CD14-positive monocyte (primary cell): Measurements from ENCODE around the gene CDH7. TPM values are rescaled to one million over a fixed set of nuclear protein-coding genes. Genes with fewer than 3 reads are reported as not detected.

Source experiments
- DNase-seq, 3 donors: peaks; one replicate each; pipeline ENCODE4 v3.0.0-alpha.2; 2011 to 2022
- H2AFZ ChIP-seq: 2 replicates; pipeline ENCODE4 v1.6.0; 2012; ENCODE audit warnings: mild to moderate bottlenecking, low read depth, low read length, inconsistent platforms; ENCODE audit not compliant: insufficient read depth, poor library complexity, severe bottlenecking
- H3K27ac ChIP-seq, 2 donors: 1 replicate in 1 of 2; 2 replicates in 1 of 2; pipeline ENCODE4 v1.5.1; 2012 to 2013; ENCODE audit warnings: low read length in 2 of 2, control low read depth in 1 of 2, inconsistent platforms in 1 of 2, low read depth in 1 of 2, mild to moderate bottlenecking in 1 of 2
- H3K27me3 ChIP-seq, 2 donors: one replicate each; pipeline versions ENCODE4 v1.6.0 to v1.6.1; 2011 to 2013; ENCODE audit warnings: low read length in 2 of 2; ENCODE audit not compliant: control insufficient read depth in 2 of 2, insufficient read depth in 2 of 2
- H3K36me3 ChIP-seq, 2 donors: replicated peaks in 1 of 2; 1 replicate in 1 of 2; 2 replicates in 1 of 2; pipeline versions ENCODE4 v1.5.1 to v1.6.1; 2012 to 2013; ENCODE audit warnings: low read length in 2 of 2, control low read depth in 1 of 2, inconsistent platforms in 1 of 2, mild to moderate bottlenecking in 1 of 2; ENCODE audit not compliant: insufficient read depth in 2 of 2, control insufficient read depth in 1 of 2
- H3K4me1 ChIP-seq, 2 donors: 1 replicate in 1 of 2; 2 replicates in 1 of 2; pipeline versions ENCODE4 v1.5.1 to v1.6.1; 2012 to 2013; ENCODE audit warnings: low read length in 2 of 2, control low read depth in 1 of 2, inconsistent platforms in 1 of 2, mild to moderate bottlenecking in 1 of 2, moderate library complexity in 1 of 2; ENCODE audit not compliant: insufficient read depth in 2 of 2, control insufficient read depth in 1 of 2
- H3K4me2 ChIP-seq: replicated peaks from 2 replicates; pipeline ENCODE3; 2012; ENCODE audit warnings: low read length, moderate library complexity, mild to moderate bottlenecking; ENCODE audit not compliant: poor library complexity, severe bottlenecking; ENCODE audit errors: extremely low read depth
- H3K4me3 ChIP-seq, 3 experiments: fragments of 200-600 bp in 1 of 3; sonication (generic) in 1 of 3; replicated peaks in 1 of 3; 1 replicate in 2 of 3; 2 replicates in 1 of 3; pipeline ENCODE4 v1.5.1; 2011 to 2013; ENCODE audit warnings: low read length in 3 of 3, mild to moderate bottlenecking in 3 of 3, control low read depth in 2 of 3, low read depth in 2 of 3, inconsistent platforms in 1 of 3, moderate library complexity in 1 of 3
- H3K79me2 ChIP-seq: 2 replicates; pipeline ENCODE4 v1.6.0; 2012; ENCODE audit warnings: mild to moderate bottlenecking, control low read depth, inconsistent platforms, low read length, moderate library complexity; ENCODE audit not compliant: insufficient read depth
- H3K9ac ChIP-seq: 2 replicates; pipeline ENCODE4 v1.6.0; 2017; ENCODE audit warnings: low read length, mild to moderate bottlenecking; ENCODE audit not compliant: insufficient read depth, poor library complexity, severe bottlenecking
- H3K9me3 ChIP-seq, 2 donors: replicated peaks in 1 of 2; 1 replicate in 1 of 2; 2 replicates in 1 of 2; pipeline versions ENCODE4 v1.5.1 to v1.6.1; 2012 to 2013; ENCODE audit warnings: low read length in 2 of 2, control low read depth in 1 of 2; ENCODE audit not compliant: control insufficient read depth in 1 of 2, insufficient read depth in 1 of 2
- H4K20me1 ChIP-seq: 2 replicates; pipeline ENCODE4 v1.6.0; 2012; ENCODE audit warnings: mild to moderate bottlenecking, low read length, control low read depth, moderate library complexity; ENCODE audit not compliant: insufficient read depth
- H3K27ac Mint-ChIP-seq, 7 donors: one replicate each; pipeline ENCODE4 v1.8.0; 2020; ENCODE audit warnings: mild to moderate bottlenecking in 7 of 7, mixed read lengths in 7 of 7, moderate library complexity in 6 of 7, inconsistent platforms in 2 of 7
- H3K27me3 Mint-ChIP-seq, 3 donors: one replicate each; pipeline ENCODE4 v1.8.0; 2021 to 2022; ENCODE audit warnings: low read depth in 3 of 3, mild to moderate bottlenecking in 3 of 3, mixed read lengths in 3 of 3, moderate library complexity in 3 of 3, inconsistent platforms in 1 of 3
- H3K36me3 Mint-ChIP-seq, 2 donors: one replicate each; pipeline ENCODE4 v1.8.0; 2020; ENCODE audit warnings: mixed read lengths in 2 of 2, inconsistent platforms in 1 of 2, mild to moderate bottlenecking in 1 of 2
- H3K4me1 Mint-ChIP-seq: one replicate; pipeline ENCODE4 v1.8.0; 2020; ENCODE audit warnings: mild to moderate bottlenecking, mixed read lengths
- H3K4me3 Mint-ChIP-seq, 2 donors: one replicate each; pipeline ENCODE4 v1.8.0; 2020; ENCODE audit warnings: mild to moderate bottlenecking in 2 of 2, mixed read lengths in 2 of 2, moderate library complexity in 1 of 2
- H3K9me3 Mint-ChIP-seq, 7 donors: one replicate each; pipeline ENCODE4 v1.8.0; 2020 to 2022; ENCODE audit warnings: mixed read lengths in 7 of 7, mild to moderate bottlenecking in 6 of 7, moderate library complexity in 6 of 7, inconsistent platforms in 2 of 7
- CTCF ChIP-seq: fragments of 200-600 bp; IDR thresholded peaks from one replicate; pipeline ENCODE4 v1.8.0; 2022; ENCODE audit warnings: antibody characterized with exemption, mild to moderate bottlenecking
- WGBS: methylation state at CpG from one replicate; pipeline ENCODE4 v1.1.5; 2013; ENCODE audit warnings: missing lambda C conversion rate; ENCODE audit not compliant: insufficient coverage; 5-methylcytosine and 5-hydroxymethylcytosine counted together
- intact Hi-C, 2 donors: fragments of 100-400 bp; cut with micrococcal nuclease; formaldehyde crosslinking; loops; one replicate each; pipeline versions ENCODE4 v1.15.0 to v1.15.1; 2023
- polyA plus RNA-seq, 3 donors: library from polyadenylated mRNA; depleted of rRNA in 1 of 3; unstranded in 2 of 3; stranded (reverse) in 1 of 3; fragments of 300-500 nt in 2 of 3; fragments of >200 nt in 1 of 3; fragmentation: Illumina TruSeq in 2 of 3; gene quantifications; 1 replicate in 2 of 3; 2 replicates in 1 of 3; pipeline ENCODE4 v1.2.3, GENCODE V29; 2012 to 2021

The CDH7 gene
- polyA plus RNA-seq, 3 donors = not detected

DNA sequence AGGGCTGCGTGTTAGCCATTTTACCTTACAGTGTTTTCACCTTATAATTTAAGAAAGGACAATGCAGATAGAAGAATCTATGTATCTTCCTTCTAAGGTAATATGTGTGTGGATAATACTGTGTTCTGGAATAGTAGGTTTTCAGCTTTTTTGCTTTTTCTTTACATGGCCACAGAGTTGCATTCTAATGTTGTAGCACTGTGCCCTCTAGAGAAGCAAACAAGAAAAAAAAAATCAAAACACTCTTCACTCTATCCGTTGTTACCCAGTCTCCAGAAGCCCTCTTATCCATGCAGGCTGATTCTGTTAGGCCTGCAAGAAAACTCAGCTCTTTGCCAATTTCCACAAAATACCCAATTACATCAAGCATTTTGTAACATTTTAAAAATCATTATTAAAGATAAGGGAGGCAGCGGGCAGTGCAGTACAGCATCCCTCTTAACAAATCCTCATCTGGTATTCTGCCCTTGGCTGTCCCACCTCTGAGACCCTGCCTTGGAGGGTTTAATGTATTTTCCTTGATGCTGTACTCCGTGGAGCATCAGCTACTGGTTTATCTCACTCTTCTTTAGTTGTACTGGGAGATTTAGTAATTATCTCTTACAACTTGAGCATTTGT, 41.8 kb downstream of the CDH7 start:
- WGBS = 50% methylated on average over 1 of the region's 4 CpGs
- Histone ChIP-seq H3K27me3 (no peaks in the 10 kb centered on the region), H2AFZ (no peak overlapping the region), H3K4me1 (no peaks in the 10 kb centered on the region), H3K4me2 (no peak overlapping the region), H3K79me2 (no peaks in the 10 kb centered on the region), H3K9ac (no peak overlapping the region), H3K9me3 (no peaks in the 10 kb centered on the region), H4K20me1 (no peaks in the 10 kb centered on the region), H3K4me3 (no peak overlapping the region), H3K27ac (no peak overlapping the region), H3K36me3 (no peaks in the 10 kb centered on the region)
- no peaks in the 10 kb centered on the region for H3K36me3 Mint-ChIP-seq
- H3K4me1 Mint-ChIP-seq = no peaks in the 10 kb centered on the region
- no peak for DNase-seq
- no peak overlapping the region for H3K4me3 Mint-ChIP-seq
- intact Hi-C loops = no loop called here
- H3K9me3 Mint-ChIP-seq = no peaks in the 10 kb centered on the region
- no peak for TF ChIP-seq CTCF
- H3K27ac Mint-ChIP-seq = no peak overlapping the region
- no peaks in the 10 kb centered on the region for H3K27me3 Mint-ChIP-seq

DNA sequence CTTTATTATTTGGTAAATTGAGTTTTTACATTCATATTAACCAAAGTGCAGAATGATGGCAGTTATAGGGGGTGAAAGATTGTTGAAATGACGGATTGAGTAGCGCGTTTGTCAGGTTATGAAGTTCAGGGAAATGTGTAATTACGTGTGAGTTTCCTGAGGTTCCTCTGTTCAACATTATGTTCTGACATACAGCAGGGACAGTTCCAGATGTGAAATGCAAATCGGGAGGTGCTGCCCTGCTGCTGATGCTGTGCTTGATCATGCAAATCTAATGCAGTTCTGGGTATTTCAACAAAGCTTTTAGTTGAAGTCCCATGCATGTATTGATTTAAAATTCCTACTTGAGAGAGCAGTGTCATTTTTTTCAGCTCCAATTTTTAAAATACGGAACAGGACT, 57.9 kb downstream of the CDH7 start:
- intact Hi-C loops = no loop called here
- Histone ChIP-seq H3K9ac (no peak overlapping the region), H3K4me2 (no peak overlapping the region), H3K36me3 (no peaks in the 10 kb centered on the region), H3K27ac (no peak overlapping the region), H3K27me3 (no peaks in the 10 kb centered on the region), H3K4me3 (no peak overlapping the region), H3K9me3 (no peaks in the 10 kb centered on the region), H4K20me1 (no peaks in the 10 kb centered on the region), H3K79me2 (no peaks in the 10 kb centered on the region), H3K4me1 (no peaks in the 10 kb centered on the region), H2AFZ (no peak overlapping the region)
- TF ChIP-seq CTCF = no peak
- Mint-ChIP-seq H3K4me1 (no peaks in the 10 kb centered on the region), H3K9me3 (peaks cover 0 to 4% (median 0%) of the 10 kb centered on the region in 7 donors), H3K27me3 (no peaks in the 10 kb centered on the region), H3K36me3 (no peaks in the 10 kb centered on the region), H3K4me3 (no peak overlapping the region), H3K27ac (no peak overlapping the region)
- no peak for DNase-seq
- WGBS = 58% methylated on average over 6 of the region's 6 CpGs
